Measurements from ENCODE around the gene ELAPOR2. TPM values are rescaled to one million over a fixed set of nuclear protein-coding genes. Genes with fewer than 3 reads are reported as not detected.

ELAPOR2 gene, protein sequence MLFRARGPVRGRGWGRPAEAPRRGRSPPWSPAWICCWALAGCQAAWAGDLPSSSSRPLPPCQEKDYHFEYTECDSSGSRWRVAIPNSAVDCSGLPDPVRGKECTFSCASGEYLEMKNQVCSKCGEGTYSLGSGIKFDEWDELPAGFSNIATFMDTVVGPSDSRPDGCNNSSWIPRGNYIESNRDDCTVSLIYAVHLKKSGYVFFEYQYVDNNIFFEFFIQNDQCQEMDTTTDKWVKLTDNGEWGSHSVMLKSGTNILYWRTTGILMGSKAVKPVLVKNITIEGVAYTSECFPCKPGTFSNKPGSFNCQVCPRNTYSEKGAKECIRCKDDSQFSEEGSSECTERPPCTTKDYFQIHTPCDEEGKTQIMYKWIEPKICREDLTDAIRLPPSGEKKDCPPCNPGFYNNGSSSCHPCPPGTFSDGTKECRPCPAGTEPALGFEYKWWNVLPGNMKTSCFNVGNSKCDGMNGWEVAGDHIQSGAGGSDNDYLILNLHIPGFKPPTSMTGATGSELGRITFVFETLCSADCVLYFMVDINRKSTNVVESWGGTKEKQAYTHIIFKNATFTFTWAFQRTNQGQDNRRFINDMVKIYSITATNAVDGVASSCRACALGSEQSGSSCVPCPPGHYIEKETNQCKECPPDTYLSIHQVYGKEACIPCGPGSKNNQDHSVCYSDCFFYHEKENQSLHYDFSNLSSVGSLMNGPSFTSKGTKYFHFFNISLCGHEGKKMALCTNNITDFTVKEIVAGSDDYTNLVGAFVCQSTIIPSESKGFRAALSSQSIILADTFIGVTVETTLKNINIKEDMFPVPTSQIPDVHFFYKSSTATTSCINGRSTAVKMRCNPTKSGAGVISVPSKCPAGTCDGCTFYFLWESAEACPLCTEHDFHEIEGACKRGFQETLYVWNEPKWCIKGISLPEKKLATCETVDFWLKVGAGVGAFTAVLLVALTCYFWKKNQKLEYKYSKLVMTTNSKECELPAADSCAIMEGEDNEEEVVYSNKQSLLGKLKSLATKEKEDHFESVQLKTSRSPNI
- 90.8 TPM for total RNA-seq
- long read RNA-seq, full-length matches to known transcripts = 46 of 95 reads
- long read RNA-seq, partial matches to known transcripts = 27 of 95 reads
- long read RNA-seq, other reads (novel, unspliced or antisense) = 22 of 95 reads

DNA sequence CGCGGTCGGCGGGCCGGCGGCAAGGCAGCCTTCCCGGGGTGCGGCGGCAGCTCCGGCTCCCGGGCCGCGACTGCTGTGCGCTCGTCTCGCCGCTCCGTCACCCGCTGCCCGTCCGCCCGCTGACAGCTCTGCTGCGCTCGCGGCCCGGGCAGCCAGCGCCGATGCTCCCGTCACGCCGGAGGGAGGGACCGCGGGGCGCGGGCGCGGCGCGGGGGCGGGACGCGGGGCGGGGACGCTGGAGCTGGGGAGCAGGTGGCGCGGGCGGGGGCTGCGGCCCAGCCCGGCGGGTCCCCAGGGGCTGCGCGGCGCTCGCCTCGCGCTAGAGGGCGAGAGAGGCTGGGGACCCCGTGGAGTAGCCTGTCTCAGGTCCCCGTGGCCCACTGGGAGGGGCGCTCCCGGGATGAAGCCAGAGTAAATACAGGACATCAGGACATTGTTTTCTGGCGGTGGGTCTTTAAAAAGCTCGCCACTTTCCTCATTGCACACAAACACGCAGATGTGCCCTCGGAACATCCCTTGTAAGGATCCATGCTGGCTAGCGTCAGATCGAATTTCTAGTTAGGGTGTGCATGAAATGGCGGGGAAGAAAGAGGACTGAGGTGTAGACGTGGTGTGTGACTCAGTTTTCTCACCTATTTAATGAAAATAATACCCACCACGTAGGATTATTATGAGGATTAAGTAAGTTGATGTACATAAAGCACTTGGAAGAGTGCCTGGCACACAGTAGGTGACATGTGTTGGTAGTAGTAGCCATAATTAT is at the start of gene ELAPOR2:
Gene ELAPOR2 (minus strand): TSS at position 130 of the 763 bp plus-strand sequence. CDS start 141 bp downstream, outside the sequence.
- ATAC-seq (peak; percentile 98 to 99), DNase-seq (peak; percentile 80)
- intact Hi-C loops (cut with DNase I) = no loop called here
- H3K4me1 ChIP-seq = peaks cover 25% of the 10 kb centered on the region
- TF ChIP-seq, protein P1, sequence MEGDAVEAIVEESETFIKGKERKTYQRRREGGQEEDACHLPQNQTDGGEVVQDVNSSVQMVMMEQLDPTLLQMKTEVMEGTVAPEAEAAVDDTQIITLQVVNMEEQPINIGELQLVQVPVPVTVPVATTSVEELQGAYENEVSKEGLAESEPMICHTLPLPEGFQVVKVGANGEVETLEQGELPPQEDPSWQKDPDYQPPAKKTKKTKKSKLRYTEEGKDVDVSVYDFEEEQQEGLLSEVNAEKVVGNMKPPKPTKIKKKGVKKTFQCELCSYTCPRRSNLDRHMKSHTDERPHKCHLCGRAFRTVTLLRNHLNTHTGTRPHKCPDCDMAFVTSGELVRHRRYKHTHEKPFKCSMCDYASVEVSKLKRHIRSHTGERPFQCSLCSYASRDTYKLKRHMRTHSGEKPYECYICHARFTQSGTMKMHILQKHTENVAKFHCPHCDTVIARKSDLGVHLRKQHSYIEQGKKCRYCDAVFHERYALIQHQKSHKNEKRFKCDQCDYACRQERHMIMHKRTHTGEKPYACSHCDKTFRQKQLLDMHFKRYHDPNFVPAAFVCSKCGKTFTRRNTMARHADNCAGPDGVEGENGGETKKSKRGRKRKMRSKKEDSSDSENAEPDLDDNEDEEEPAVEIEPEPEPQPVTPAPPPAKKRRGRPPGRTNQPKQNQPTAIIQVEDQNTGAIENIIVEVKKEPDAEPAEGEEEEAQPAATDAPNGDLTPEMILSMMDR (IDR thresholded peaks at IDR 0.05) = peak; percentile 40
- no peaks in the 10 kb centered on the region for H3K27me3 ChIP-seq (ENCODE audit: low read depth)
- peak within 1 kb of the TSS; percentile 72 for H3K4me3 ChIP-seq
- H3K36me3 ChIP-seq = no peaks in the 10 kb centered on the region
- peak within 1 kb of the TSS; percentile 53 for H3K27ac ChIP-seq
- H3K9me3 ChIP-seq = no peaks in the 10 kb centered on the region

DNA sequence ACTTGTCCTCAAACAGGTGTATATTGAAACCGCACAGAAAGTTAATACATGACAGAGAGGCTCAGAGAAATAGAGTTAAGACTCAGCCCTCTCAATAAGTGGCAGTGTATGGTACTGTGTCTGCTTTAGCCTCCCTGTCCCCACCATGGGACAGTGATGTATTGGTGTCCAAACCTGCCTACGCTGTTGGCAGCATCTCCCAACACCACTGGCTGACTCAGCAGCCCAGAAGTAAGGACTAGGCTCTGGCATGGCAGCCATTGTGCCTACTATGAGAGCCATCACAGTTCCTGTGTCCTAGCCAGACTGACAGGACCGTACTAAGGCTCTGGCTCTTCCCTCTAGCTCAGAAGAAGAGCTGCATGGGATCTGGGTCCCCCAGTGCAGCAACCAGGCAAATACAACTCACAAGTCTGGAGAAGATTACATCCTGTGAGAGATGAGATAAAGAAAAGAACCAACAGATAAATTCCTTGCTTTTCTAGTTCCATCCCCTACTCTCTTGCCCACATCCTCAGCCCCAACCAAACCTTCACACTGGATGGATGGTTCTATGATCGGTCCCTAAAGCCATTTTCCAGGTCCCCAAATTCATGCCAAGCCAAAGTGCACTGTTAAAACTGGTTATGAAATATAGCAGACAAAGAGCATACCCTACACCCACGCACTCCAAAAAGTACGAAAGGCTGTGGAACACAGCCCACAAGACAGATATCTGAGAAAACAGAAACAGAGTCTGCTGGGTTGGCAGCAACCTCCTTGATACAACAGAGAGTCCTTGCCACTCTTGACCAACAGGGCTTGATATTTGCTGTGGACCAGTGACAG is 48.7 kb upstream of the ELAPOR2 start:
- TF ChIP-seq, protein P1 (IDR thresholded peaks at IDR 0.05) = no peak
- intact Hi-C loops (cut with DNase I) = no loop called here
- H3K9me3 ChIP-seq = no peaks in the 10 kb centered on the region
- no peak overlapping the region for H3K4me3 ChIP-seq
- no peak for DNase-seq
- no peaks in the 10 kb centered on the region for H3K4me1 ChIP-seq
- H3K27ac ChIP-seq = no peak overlapping the region
- ATAC-seq = no peak
- H3K36me3 ChIP-seq = no peaks in the 10 kb centered on the region
- H3K27me3 ChIP-seq (ENCODE audit: low read depth) = no peaks in the 10 kb centered on the region

DNA sequence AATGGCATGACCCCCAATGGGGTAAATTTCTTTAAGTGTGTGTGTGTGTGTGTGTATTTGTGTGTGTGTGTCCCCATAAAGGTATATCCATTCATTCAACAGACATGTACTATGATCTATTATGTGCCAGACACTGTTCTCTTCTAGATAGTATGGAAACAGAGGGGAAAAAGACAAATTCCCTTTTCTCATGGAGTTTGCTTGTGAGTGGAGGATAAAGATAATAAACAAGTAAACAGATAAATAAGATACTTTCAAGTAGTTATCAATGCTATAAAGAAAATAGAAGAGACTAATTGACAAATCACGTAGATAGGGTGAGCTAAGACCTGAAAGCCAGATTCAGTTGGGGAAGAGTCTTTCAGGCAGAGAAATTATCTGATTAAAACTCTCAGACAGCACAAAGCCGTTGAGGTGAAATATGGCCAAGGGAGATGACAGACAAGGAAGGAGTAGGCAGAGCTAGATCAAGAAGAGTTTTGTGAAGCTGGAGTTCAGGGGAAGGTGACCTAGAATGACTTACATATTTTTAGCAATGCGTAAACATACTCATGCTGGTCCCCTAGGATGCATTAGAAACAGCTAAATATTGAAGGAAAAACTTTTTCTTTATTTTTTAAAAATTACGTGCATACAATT is 47.6 kb upstream of the ELAPOR2 start:
- Histone ChIP-seq H3K27ac (no peak overlapping the region), H3K36me3 (no peaks in the 10 kb centered on the region), H3K4me1 (no peaks in the 10 kb centered on the region), H3K27me3 (ENCODE audit: low read depth) (no peaks in the 10 kb centered on the region), H3K9me3 (no peaks in the 10 kb centered on the region), H3K4me3 (no peak overlapping the region)
- DNase-seq (no peak), ATAC-seq (no peak)
- intact Hi-C loops (cut with DNase I) = no loop called here
- TF ChIP-seq, protein P1 (IDR thresholded peaks at IDR 0.05) = no peak

DNA sequence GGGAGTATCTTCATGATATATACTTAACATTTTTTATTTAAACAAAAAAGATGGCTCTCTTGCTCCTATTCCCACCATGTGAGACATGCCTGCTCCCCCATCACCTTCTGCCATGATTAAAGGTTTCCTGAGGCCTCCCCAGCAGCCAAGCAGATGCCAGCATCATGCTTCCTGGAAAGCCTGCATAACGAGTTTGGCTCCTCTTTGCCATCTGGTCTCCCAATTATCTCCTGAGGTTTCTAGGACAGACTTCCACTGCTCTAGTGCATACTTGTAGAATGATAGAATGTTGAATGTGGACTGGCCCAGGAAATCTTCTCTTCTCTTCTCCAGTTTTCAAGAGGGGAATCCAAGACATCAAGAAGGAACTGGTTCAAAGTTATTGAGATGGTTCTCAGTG is 45.9 kb upstream of the ELAPOR2 start:
- Histone ChIP-seq H3K9me3 (no peaks in the 10 kb centered on the region), H3K36me3 (no peaks in the 10 kb centered on the region), H3K4me1 (no peaks in the 10 kb centered on the region), H3K27ac (no peak overlapping the region), H3K4me3 (no peak overlapping the region), H3K27me3 (ENCODE audit: low read depth) (no peaks in the 10 kb centered on the region)
- intact Hi-C loops (cut with DNase I) = no loop called here
- ATAC-seq (no peak), DNase-seq (no peak)
- TF ChIP-seq, protein P1 (IDR thresholded peaks at IDR 0.05) = no peak

Data from lower lobe of right lung (tissue), 2 donors.